Keratinocyte (primary cell): ENCODE results near the gene SERP1. TPM values are rescaled to one million over a fixed set of nuclear protein-coding genes. Genes with fewer than 3 reads are reported as not detected.

Experiments
- DNase-seq: peaks from one replicate; pipeline ENCODE4 v3.0.0-alpha.2; 2011; ENCODE audit warnings: low read depth, missing footprints, low spot score
- FAIRE-seq: peaks from 2 replicates; lab custom pipeline; 2011; peaks lifted over from hg19 to GRCh38; lab: Jason Lieb, UNC
- H2AFZ ChIP-seq: 2 replicates; pipeline ENCODE4 v1.6.0; 2012; ENCODE audit warnings: low read length, control low read depth, inconsistent platforms; ENCODE audit not compliant: control insufficient read depth
- H3K27ac ChIP-seq: 2 replicates; pipeline ENCODE4 v1.5.1; 2011; ENCODE audit warnings: low read length; ENCODE audit not compliant: control insufficient read depth, insufficient read depth
- H3K27me3 ChIP-seq: 3 replicates; pipeline ENCODE4 v1.6.0; 2011; ENCODE audit warnings: low read length; ENCODE audit not compliant: control insufficient read depth, insufficient read depth; ENCODE audit errors: extremely low read depth
- H3K36me3 ChIP-seq, 2 experiments: 2 replicates in 1 of 2; 3 replicates in 1 of 2; pipeline ENCODE4 v1.5.1; 2011; ENCODE audit warnings: low read length in 2 of 2, mild to moderate bottlenecking in 1 of 2; ENCODE audit not compliant: control insufficient read depth in 2 of 2, insufficient read depth in 2 of 2; ENCODE audit errors: extremely low read depth in 1 of 2
- H3K4me1 ChIP-seq: 3 replicates; pipeline ENCODE4 v1.5.1; 2011; ENCODE audit warnings: low read length; ENCODE audit not compliant: control insufficient read depth, insufficient read depth; ENCODE audit errors: extremely low read depth
- H3K4me2 ChIP-seq: 3 replicates; pipeline ENCODE4 v1.6.0; 2011; ENCODE audit warnings: low read depth, low read length; ENCODE audit not compliant: control insufficient read depth, insufficient read depth; ENCODE audit errors: extremely low read depth
- H3K4me3 ChIP-seq, 3 experiments: fragments of 200-600 bp in 1 of 3; sonication (generic) in 1 of 3; 2 replicates in 2 of 3; 3 replicates in 1 of 3; pipeline ENCODE4 v1.5.1; 2011 to 2016; ENCODE audit warnings: low read length in 3 of 3, mild to moderate bottlenecking in 3 of 3, control low read depth in 2 of 3, inconsistent platforms in 1 of 3, low read depth in 1 of 3, mixed read lengths in 1 of 3, mixed run types in 1 of 3, moderate library complexity in 1 of 3; ENCODE audit not compliant: control insufficient read depth in 2 of 3, insufficient read depth in 2 of 3; ENCODE audit errors: extremely low read depth in 1 of 3
- H3K79me2 ChIP-seq: 2 replicates; pipeline ENCODE4 v1.6.0; 2012; ENCODE audit warnings: low read length; ENCODE audit not compliant: control insufficient read depth, insufficient read depth
- H3K9ac ChIP-seq: 3 replicates; pipeline ENCODE4 v1.6.0; 2011; ENCODE audit warnings: low read length; ENCODE audit not compliant: control insufficient read depth, insufficient read depth; ENCODE audit errors: extremely low read depth
- H3K9me1 ChIP-seq: 3 replicates; pipeline ENCODE4 v1.6.0; 2011; ENCODE audit warnings: low read length; ENCODE audit not compliant: control insufficient read depth, insufficient read depth; ENCODE audit errors: extremely low read depth
- H3K9me3 ChIP-seq: 2 replicates; pipeline ENCODE4 v1.5.1; 2012; ENCODE audit warnings: low read depth, low read length; ENCODE audit not compliant: control insufficient read depth
- H4K20me1 ChIP-seq: 3 replicates; pipeline ENCODE4 v1.6.0; 2011; ENCODE audit warnings: low read length; ENCODE audit not compliant: control insufficient read depth, insufficient read depth; ENCODE audit errors: extremely low read depth
- CTCF ChIP-seq, 3 experiments: IDR thresholded peaks in 1 of 3; conservative IDR thresholded peaks in 1 of 3; optimal IDR thresholded peaks in 1 of 3; 2 replicates in 2 of 3; 3 replicates in 1 of 3; pipeline versions ENCODE3 to v1.5.1; 2011; ENCODE audit warnings: low read length in 3 of 3, mild to moderate bottlenecking in 3 of 3, moderate library complexity in 2 of 3, control low read depth in 1 of 3, inconsistent platforms in 1 of 3; ENCODE audit not compliant: insufficient read depth in 2 of 3; ENCODE audit errors: extremely low read depth in 1 of 3
- EZH2 ChIP-seq: IDR thresholded peaks from one replicate; pipeline ENCODE4 v1.6.1; 2012; ENCODE audit warnings: inconsistent platforms, mild to moderate bottlenecking, low read length, moderate library complexity
- dilution Hi-C: fragments of 300-500 bp; cut with MboI; formaldehyde crosslinking; loops from one replicate; pipeline ENCODE4 v1.7.0; 2020; ENCODE audit warnings: low sequenced_read_pairs; ENCODE audit not compliant: extremely low pct_ligation_motif_present
- polyA plus RNA-seq, 5 experiments: library from polyadenylated mRNA; depleted of rRNA in 3 of 5; stranded (reverse) in 3 of 5; stranded (forward) in 1 of 5; unstranded in 1 of 5; fragments of >200 nt; gene quantifications; 1 replicate in 1 of 5; 2 replicates in 3 of 5; 3 replicates in 1 of 5; pipeline versions ENCODE4 v1.2.1 to v1.2.3, GENCODE V29; 2011 to 2012; ENCODE audit warnings: missing spikeins in 2 of 5, low read depth in 1 of 5, low replicate concordance in 1 of 5

Gene SERP1
- polyA plus RNA-seq, 1 donor (not counting 4 experiments of a cell fraction or from before 2014, with no cell fraction given), result 84.2 TPM

- H3K27ac ChIP-seq, result no peak overlapping the region
- FAIRE-seq, result no peak
- H4K20me1 ChIP-seq, result peaks cover 3% of the 10 kb centered on the region
- H3K36me3 ChIP-seq, result peaks cover 4 to 22% of the 10 kb centered on the region in 2 experiments
- no peak overlapping the region for H3K4me2 ChIP-seq
- dilution Hi-C loops, result no loop called here
- no peaks in the 10 kb centered on the region for H3K9me1 ChIP-seq
- H3K27me3 ChIP-seq, result no peaks in the 10 kb centered on the region
- H3K79me2 ChIP-seq, result peaks cover 22% of the 10 kb centered on the region
- TF ChIP-seq EZH2 (no peak), CTCF (optimal IDR thresholded peaks at IDR 0.05 in 1 of 3, IDR thresholded peaks at IDR 0.05 in 1 of 3, conservative IDR thresholded peaks at IDR 0.05 in 1 of 3; ENCODE audit: extremely low read depth in 1 of 3, insufficient read depth in 2 of 3, low read length in 3 of 3) (no peak)
- DNase-seq, result no peak
- no peak overlapping the region for H3K9ac ChIP-seq
- H3K4me3 ChIP-seq, result no peak overlapping the region
- no peaks in the 10 kb centered on the region for H3K9me3 ChIP-seq
- no peaks in the 10 kb centered on the region for H3K4me1 ChIP-seq
- no peak overlapping the region for H2AFZ ChIP-seq
Observed at GRCh38 chr3:150583028-150583427, 36.7 kb upstream of the SERP1 start.

GRCh38 chr3:150582620-150583019, 36.3 kb upstream of the SERP1 start:
- no peaks in the 10 kb centered on the region for H3K27me3 ChIP-seq
- dilution Hi-C loops, result no loop called here
- no peak overlapping the region for H3K4me3 ChIP-seq
- no peak overlapping the region for H2AFZ ChIP-seq
- H3K4me2 ChIP-seq, result no peak overlapping the region
- no peak for TF ChIP-seq CTCF (optimal IDR thresholded peaks at IDR 0.05 in 1 of 3, IDR thresholded peaks at IDR 0.05 in 1 of 3, conservative IDR thresholded peaks at IDR 0.05 in 1 of 3; ENCODE audit: extremely low read depth in 1 of 3, insufficient read depth in 2 of 3, low read length in 3 of 3)
- TF ChIP-seq EZH2, result no peak
- peaks cover 3% of the 10 kb centered on the region for H4K20me1 ChIP-seq
- H3K9ac ChIP-seq, result no peak overlapping the region
- DNase-seq (no peak), FAIRE-seq (no peak)
- H3K27ac ChIP-seq, result no peak overlapping the region
- H3K4me1 ChIP-seq, result no peaks in the 10 kb centered on the region
- no peaks in the 10 kb centered on the region for H3K9me3 ChIP-seq
- H3K79me2 ChIP-seq, result peaks cover 20% of the 10 kb centered on the region
- H3K36me3 ChIP-seq, result peaks cover 4 to 22% of the 10 kb centered on the region in 2 experiments
- H3K9me1 ChIP-seq, result no peaks in the 10 kb centered on the region
